ENCODE data around the gene OCRL.

DNA sequence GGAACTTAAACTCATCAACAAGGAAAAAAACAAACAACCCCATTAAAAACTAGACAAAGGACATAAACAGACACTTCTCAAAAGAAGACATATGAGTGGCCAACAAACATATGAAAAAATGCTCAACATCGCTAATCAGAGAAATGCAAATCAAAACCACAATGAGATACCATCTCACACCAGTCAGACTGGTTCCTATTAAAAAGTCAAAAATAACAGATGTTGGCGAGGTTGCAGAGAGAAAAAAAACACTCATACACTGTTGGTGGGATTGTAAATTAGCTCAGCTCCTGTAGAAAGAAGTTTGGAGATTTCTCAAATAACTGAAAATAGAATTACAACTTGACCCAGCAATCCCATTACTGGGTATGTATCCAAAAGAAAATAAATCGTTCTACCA is 86.0 kb downstream of the OCRL start:
- TF ChIP-seq, protein P1, sequence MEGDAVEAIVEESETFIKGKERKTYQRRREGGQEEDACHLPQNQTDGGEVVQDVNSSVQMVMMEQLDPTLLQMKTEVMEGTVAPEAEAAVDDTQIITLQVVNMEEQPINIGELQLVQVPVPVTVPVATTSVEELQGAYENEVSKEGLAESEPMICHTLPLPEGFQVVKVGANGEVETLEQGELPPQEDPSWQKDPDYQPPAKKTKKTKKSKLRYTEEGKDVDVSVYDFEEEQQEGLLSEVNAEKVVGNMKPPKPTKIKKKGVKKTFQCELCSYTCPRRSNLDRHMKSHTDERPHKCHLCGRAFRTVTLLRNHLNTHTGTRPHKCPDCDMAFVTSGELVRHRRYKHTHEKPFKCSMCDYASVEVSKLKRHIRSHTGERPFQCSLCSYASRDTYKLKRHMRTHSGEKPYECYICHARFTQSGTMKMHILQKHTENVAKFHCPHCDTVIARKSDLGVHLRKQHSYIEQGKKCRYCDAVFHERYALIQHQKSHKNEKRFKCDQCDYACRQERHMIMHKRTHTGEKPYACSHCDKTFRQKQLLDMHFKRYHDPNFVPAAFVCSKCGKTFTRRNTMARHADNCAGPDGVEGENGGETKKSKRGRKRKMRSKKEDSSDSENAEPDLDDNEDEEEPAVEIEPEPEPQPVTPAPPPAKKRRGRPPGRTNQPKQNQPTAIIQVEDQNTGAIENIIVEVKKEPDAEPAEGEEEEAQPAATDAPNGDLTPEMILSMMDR (IDR thresholded peaks at IDR 0.05; ENCODE audit: insufficient read depth, low read depth, low read length), result no peak
- no peak for TF ChIP-seq EZH2 (IDR thresholded peaks at IDR 0.05; ENCODE audit: insufficient read depth, low read length)
